ENCODE results near the gene CYLD.

DNA sequence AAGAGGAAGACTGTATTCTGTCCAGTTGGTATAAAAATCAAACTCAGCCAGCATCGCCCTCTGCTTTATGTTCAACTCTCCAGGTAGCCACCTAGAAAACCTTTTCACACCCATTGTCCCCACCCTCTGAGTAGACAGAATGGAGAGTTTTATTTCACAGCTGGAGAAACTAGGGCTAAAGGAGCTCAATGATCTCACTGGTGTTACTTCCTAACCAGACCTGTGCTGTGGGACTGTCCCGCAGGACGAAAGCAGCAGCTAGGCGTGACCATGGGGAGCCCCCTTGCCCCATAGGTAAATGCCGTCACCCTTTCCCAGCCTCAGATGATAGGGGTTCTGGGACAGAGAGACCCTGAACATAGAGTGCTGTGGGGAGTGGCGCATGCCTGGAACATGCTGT lies 67.7 kb downstream of the CYLD start:
- TF ChIP-seq ZNF274 (IDR thresholded peaks at IDR 0.05; ENCODE audit: low read depth, low read length) (no peak), SUZ12 (IDR thresholded peaks at IDR 0.05; ENCODE audit: extremely low read depth, insufficient read depth, insufficient read length) (no peak)
